DMS114 treated with DMSO at 0.1 percent for 48 hours (cell line): ENCODE data around the gene TMEM147.

Experiments
- DNase-seq: peaks from one replicate; lab custom pipeline; 2025; ENCODE audit not compliant: unreplicated experiment; lab: John Stamatoyannopoulos, UW

The TMEM147 gene

DNA sequence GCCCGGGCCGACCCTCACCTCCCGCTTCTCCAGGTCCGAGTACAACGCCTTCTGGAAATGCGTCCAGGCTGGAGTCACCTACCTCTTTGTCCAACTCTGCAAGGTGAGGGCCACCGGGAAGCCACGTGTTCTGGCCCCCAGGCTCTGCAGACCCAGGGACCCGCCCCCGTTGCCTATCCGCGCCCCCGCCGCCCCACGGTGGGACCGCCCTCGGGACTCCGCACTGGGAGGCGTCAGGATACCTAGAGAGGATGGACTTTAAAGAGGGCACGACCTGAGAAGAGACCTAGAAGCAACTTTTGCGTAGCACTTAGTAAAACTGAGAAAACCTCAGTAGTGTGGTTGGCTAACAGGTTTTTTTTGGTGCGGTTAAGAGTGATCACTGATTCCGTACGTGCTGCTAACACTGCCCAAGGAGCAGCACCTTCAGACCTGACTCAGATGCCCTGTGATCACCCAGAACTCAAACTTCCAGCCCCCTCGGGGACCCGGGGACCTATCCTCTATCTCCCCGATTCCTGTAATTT lies 492 bp downstream of the TMEM147 start:
- no peak for DNase-seq

DNA sequence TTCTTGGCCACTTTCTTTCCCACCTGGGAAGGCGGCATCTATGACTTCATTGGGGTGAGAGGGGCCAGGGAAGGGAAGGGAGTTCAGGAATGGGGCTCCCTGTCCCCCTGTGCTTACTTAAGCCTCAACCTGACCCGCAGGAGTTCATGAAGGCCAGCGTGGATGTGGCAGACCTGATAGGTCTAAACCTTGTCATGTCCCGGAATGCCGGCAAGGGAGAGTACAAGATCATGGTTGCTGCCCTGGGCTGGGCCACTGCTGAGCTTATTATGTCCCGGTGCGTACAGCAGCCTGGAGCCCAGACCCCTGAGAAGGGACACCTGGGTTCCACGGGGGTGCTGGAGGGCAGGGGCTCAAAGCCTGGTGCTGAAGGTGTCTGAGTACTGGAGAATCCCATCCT lies 1.1 kb downstream of the TMEM147 start:
- no peak for DNase-seq

DNA sequence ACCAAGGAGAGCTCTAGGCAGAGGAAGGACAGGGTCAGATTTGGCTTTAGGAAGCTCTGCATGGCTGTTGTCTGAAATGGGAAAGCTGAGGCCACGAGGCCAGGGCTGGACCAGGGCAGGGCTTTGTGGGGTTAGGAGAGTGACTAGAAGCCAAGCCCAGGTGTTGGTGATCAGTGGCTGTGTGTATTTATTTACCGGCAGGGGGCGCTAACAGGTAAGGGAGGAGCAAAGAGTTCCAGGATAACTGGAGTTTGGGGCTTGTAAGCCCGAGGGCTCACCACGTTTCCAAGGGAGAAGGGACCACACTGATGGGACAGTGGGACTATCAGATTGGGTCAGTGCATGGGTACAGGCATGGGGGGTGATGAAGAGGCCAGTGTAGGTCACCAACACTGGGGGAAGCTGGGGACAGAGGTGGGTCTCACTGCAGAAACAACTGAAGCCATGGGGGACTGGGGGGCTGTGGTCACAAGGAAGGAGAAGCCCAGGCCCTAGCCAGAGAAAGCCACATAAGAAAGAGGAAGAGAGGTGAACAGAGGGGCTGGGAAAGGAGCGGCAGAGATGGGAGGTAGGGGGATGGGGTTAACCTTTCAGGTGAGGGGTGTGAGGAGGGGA lies 3.9 kb downstream of the TMEM147 start:
- DNase-seq: peak; percentile 63

DNA sequence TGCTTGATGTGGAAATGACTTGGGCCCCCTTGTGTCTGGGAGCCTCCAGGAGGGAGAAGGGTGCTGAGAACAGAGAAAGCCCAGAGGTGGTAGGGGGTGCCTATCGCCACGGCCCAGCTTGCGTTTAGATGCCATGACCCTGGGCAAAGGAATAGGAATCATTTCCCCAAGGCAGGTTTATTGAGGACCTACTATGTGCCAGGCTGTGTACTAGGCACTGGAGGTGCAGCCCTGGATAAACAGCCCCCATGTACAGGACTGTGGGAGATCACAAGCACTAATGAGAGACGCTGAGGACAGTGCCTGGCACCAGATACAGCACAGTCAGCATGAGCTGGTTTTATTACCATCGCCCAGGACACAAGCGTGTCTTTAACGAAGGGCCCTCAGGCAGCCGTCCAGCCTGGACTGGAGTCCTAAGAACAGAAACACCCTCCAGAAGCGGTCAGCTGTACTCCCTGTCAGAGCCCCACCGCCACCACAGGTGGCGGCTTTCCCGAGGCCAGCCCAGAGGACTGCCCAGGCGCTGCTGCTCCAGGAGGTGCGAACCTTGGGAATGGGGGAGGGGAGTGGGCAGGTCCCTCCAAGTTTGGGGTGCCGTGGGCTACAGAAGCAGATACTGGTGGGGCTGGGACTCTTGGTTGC lies 4.6 kb downstream of the TMEM147 start:
- no peak for DNase-seq

DNA sequence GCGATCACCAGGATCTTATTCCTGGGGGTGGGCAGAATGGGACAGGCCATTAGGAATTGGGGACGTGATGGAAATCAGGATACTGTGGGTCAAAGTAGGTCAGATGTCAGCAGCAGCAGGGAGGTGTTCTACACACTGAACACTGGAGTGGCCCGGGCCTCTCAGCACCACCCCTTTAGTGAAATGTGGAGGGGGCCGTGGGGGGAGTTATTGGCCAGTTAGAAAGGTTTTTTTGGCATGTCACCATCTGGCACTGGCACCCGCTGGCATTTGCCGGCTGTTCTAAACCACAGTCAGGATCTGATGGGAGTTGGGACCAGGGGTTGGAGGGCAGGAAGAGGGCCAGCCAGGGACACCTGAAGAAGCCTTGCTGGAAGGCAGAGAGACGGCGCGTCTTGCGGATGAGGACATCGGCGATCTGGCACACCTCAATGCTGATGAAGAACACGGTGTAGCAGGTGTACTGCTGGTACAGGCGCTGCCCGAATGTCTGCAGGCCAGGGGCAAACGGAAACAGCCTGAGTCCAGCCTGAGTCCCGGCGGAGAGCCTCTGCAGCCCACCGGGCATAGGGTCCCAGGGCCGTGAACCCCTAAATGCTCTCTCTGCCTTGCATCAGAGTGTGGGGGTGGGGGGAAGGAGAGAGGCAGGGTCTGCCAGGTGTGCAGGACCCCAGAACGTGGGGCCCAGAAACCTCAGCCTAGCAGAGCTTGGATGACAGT lies 5.8 kb downstream of the TMEM147 start:
- no peak for DNase-seq

DNA sequence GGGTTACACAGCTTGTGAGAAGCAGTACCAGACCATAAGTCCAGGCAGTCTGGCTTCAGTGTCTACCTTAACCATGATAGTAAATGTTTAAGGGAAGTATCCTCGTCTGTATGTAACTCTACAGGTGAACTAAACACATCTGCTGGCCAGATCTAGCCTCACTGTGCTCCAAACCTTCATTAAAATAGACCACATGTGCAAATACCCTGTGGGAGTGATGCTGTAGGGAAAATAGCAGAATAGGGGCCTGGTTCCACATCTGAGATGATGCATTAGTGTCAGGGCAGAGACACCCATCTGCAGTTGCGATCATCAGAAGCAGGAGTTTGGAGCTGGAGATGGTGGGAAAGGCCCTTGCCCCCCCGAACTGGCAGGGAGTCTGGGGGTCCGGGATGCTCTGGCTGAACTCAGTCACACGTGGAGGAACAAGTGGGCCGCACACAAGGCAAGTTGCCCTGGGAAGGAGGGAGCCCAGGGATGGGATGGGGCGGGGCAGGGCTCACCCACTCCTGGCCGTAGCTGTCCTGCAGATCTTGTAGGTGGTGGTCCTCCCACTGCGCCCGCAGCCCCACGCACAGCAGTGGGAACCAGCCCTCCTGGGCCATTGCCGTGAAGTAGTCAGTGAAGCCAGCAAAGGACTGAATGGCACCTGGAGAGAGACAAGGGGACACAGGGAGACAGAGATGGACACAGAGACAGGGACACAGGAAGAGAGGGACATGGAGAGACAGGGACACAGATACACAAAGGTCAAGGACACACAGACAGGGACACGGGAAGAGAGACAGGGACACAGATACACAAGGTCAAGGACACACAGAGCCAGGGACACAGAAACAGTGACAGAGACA lies 7.3 kb downstream of the TMEM147 start:
- DNase-seq: no peak

DNA sequence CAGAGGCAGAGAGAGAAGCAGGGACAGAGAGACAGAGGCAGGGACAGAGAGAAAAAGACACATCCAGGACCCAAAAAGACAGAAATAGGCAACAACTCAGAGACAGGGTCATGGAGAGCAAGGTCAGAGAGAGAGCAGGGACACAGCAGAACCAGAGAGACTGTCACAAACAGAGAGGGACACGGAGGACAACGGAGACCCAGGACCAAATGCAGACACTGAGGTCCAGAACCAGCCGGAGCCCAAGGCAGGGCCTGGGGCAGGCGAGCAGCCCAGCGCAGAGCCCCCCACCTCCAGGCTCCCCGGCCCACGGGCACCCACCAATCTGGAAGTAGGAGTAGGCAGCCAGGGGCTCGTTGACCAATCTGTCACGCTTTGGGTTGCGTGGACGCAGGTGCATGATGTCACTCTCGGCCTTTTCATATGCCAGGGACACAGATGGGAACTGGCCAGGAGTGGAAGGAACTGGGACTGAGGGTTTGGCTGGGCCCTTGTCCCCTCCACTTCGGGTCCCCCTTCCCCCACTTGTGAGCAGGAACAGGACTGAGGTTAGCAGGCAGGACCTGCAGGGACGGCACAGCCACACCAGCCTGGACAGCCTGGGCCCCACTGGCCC lies 8.1 kb downstream of the TMEM147 start:
- DNase-seq: no peak

DNA sequence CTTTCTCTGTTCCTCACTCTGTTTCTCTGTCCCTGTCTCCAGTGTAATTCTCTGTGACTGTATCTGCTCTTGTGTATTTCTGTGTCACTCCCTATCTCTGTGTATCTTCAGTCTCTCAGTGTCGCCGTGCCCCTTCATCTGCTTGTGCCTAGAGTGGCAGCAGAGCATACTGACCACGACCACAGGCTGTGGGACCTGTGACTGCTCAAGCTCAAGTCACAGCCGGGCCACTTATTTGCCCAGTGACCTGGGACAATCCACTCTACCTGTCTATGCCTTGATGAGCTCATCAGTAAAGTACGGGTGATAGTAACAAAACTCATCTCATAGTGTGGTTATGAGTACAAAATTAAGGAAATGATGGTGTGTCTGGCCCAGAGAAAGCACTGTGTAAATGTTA lies 8.7 kb downstream of the TMEM147 start:
- no peak for DNase-seq

DNA sequence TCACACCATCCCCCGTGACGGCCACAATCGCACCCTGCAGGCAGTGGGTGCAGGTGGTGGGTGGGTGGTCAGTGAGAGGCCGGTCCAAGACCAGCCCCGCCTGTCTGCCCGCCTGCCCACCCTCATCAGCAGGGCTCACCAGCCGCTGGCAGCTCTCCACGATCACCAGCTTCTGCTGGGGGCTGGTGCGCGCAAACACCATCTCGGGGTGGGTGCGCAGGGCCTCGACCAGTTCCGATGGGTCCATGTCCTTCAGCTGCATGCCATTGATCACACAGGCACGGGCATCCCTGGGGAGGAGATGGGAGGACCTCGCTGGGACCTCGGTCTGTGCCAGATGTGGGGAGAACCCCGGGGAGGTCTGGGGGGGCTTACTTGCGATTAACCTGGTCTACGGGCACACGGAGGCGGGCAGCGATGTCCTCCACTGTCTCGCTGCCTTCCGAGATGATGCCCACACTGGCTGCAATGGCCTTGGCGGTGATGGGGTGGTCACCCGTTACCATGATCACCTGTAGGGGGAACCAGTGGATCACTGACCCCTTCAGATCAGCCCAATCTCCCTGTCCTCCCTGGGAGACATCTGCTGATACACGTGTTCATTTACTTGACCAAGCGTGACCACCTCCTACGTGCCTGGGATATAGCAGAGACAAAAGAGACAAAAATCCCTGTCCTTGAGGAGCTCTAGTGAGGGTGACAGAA lies 10.0 kb downstream of the TMEM147 start:
- peak; percentile 25 for DNase-seq

DNA sequence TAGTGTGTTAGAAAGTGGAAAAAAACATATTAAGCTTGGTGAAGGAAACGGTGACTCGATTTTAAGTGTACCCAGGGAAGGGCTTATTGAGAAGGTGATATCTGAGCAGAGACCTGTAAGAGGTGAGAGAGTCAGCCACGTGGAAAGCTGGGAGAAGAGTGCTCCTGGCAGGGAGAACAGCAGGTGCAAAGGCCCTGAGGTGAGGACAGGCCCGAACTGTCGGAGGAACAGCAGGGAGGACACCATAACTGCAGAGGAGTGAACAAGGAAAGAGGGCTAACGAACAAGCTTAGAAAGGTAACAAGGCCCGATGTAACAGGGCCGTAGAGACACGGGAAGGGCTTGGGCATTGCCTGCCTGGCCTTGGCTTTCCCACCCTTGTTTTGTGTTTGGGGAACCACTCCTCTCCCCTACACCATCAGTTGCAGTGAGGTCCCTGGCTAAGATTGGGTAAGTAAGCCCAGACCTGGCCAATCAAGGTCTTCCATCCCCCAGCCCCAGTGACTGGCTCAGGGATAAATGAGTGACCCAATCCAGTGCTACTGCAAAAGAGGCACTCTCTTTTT lies 10.7 kb downstream of the TMEM147 start:
- no peak for DNase-seq

DNA sequence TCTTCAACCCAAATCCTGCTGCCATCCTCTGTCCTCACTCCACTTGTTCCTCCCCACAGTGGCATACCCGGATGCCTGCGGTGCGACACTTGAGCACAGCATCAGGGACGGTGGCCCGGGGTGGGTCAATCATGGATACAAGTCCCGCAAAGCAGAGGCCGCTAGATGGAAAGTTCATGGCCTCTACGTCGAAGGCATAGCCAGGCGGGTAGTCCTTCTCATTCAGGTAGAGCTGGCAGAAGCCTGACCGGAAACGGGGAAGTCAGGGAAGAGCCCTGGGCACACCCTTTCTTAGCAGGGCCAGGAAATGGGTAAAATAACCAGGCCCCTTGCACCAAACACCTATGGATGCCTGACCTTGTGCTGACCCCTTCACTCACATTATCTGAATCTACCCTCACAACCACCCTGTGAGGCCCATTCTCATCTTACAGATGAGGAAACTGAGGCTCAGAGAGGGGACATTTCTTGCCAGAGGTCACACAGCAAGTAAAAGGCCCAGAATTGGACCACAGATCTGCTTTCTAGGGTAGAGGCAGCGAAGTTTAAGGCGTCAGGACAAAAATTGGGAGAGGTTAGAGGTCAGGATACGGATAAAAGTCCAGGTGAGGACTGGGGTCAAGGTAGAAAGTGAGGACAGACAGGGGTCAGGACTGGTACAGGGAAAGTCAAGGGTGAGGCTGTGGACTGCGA lies 11.6 kb downstream of the TMEM147 start:
- no peak for DNase-seq

DNA sequence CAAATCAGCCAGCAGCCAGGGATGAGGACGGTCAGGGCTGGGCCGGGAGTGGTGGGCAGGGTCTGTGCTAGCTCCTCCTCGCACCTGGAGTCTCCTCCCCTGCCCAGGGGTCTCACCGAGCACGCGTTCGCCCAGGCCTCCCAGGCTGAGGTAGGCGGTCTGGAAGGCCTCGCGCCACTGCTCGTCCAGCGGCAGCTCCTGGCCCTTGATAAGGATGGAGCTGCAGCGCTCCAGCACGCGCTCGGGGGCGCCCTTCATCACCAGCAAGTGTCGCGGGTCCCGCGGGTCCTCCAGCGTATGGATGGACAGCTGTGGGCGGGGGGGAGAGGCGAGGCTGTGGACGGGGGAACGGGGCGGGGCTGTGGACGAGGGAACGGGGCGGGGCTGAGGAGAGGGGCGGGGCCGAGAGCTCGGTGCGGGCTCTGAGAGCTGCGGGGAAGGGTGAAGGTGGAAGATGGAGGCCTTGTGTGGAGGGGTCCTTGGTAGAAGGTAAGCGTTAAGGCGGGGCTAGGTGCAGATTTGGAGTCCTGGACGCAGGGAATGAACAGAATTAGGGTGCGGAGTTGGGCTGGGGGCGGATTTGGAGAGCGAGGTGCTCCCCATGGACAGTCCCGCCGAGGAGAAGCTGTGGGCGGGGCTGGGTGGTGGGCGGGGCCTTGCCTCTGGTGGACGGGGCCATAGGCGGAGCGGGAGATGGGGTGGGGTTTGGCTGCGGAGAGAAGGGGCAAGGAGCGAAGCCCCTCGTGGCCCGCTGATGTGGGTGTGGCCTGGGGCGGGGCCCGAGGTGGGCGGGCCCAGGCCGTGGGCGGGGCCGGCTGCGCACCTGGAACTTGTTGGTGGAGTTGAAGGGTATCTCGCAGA lies 12.3 kb downstream of the TMEM147 start:
- DNase-seq: peak; percentile 91

DNA sequence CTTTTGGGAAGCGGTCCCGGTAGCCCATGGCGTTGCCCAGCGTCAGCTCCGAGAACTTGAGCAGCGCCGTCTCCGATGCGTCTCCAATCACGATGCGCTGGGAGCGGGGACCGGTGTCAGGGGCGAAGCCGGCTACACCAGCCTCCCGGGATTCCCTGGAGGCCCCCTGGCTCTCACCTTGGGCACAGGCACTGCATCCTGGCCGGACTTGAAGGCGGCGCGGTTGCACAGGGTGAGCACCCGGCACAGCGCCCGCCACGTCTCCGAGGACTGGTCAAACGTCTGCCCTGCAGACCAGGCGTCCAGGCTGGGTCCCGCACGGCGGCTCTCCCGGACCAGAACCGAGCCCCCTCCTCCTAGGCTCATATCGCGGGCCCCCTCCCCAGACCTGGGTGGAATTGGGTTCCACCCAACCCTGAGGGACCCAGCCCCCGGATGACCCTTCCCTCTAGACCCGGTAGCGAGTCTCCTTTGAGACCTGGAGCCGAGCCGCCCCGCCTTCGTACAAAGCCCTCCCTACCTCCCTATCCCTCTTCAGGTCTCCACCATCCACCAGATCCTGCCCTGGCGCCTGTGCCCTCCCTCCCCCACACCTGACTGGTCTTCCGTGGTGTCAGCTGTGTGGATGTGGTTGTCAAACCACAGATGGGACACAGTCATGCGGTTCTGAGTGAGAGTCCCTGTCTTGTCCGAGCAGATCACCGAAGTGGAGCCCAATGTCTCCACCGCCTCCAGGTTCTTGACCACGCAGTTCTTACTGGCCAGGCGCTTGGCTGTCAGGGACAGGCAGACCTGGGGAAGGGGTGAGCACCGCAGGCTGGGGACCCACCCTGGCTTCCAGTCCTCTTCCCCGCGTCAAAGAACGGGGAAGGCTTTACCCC lies 13.2 kb downstream of the TMEM147 start:
- DNase-seq: no peak

DNA sequence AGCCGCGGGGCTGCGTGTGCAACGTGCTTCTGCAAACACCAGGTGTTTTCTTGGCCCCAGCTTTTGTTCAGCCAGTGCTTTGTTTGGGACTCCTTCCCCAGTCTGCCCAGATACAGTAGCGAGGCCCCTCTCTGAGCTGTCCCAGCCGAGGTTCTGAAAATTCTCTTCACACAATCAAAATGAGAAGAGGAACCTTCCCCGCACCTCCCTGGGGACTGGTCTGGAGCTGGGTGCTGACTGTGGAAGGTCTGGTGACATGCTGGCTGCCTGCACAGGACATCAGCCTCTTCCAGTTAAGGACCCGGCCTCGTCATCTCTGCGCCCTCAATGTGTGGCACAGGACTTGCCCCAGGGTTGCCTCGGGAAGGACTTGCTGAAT lies 13.8 kb downstream of the TMEM147 start:
- DNase-seq: no peak

DNA sequence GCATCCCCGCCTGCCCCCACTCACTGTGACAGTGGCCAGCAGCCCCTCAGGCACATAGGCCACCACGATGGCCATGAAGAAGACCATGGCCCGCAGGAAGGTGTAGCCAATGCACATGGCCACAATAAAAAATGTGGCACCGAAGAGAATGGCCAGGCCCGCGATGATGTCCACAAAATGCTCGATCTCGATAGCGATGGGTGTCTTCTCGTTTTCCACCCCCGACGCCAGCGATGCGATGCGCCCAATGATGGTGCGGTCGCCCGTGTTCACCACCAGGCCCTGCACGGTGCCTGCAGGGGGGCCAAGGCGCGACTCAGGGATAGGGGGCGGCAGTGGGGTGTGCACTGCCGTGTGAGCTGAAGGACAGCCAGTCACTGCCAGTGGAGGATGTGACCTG lies 14.4 kb downstream of the TMEM147 start:
- no peak for DNase-seq

DNA sequence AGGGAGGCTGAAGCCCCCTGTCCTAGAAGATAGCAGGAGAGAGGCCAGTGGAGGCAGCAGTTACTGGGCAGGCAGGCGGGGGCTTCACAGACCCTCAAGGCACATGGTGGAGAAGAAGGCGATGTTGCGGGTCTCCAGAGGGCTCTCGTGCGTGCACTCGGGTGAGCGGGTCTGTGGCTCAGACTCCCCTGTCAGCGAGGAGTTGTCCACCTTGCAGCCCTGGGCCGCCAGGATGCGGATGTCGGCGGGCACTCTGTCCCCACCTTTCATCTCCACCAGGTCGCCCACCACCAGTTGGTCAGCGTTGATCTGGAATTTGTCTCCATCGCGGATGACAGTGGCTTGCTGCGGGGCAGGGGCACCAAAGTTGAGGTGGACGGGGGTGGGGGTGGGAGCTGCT lies 14.8 kb downstream of the TMEM147 start:
- DNase-seq: no peak

DNA sequence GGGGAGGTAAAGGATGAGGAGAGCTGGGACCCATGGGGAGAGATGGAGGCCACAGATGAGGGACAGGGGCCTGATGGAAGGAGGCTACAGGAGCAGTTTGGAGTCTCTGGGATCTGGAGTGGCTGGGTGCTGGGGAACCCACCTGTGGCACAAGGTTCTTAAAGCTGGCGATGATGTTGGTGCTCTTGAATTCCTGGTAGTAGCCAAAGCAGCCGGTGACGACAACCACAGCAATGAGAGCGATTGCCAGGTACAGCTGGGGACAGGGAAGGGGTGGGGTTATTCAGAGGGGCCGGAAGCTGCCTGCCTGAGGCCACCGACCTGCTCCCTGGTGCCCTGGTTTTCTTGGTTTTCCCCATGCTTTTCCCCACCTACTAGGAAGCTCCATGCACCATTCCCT lies 15.3 kb downstream of the TMEM147 start:
- no peak for DNase-seq

DNA sequence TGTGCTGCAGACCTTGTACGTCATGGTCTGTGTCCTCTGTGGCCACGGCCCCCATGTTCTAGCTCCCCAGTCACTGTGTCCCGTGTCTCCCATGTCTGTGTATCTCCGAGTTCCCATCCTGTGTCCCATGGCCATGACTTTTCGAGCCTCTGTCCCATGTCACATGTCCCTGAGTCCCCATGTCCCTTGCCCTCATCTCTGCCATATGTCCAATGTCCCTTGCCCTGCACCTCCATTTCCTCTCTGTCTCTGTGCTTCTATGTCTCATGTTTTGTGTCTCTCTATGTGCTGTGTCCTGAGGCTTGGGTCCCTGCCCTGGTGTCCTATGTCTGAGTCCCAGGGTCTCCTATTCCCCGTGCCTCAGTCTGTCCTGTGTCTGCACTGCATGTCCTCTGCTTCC lies 16.0 kb downstream of the TMEM147 start:
- DNase-seq: no peak
